Endothelial cell (in vitro differentiated cells): ENCODE measurements around the gene SMYD2. TPM values are rescaled to one million over a fixed set of nuclear protein-coding genes. Genes with fewer than 3 reads are reported as not detected.

Experiments used
- DNase-seq: peaks from one replicate; pipeline ENCODE4 v3.0.0; 2021; ENCODE audit warnings: low spot score
- H3K27ac Mint-ChIP-seq: one replicate; pipeline ENCODE4 v1.8.0; 2021; ENCODE audit warnings: mixed read lengths, inconsistent platforms; ENCODE audit not compliant: unreplicated experiment
- H3K27me3 Mint-ChIP-seq: one replicate; pipeline ENCODE4 v1.8.0; 2021; ENCODE audit warnings: mild to moderate bottlenecking, moderate library complexity, mixed read lengths, inconsistent platforms; ENCODE audit not compliant: unreplicated experiment
- H3K36me3 Mint-ChIP-seq: one replicate; pipeline ENCODE4 v1.8.0; 2021; ENCODE audit warnings: mild to moderate bottlenecking, low read depth, mixed read lengths, inconsistent platforms; ENCODE audit not compliant: unreplicated experiment
- H3K4me1 Mint-ChIP-seq: one replicate; pipeline ENCODE4 v1.8.0; 2021; ENCODE audit warnings: mild to moderate bottlenecking, mixed read lengths, inconsistent platforms; ENCODE audit not compliant: unreplicated experiment
- H3K4me3 Mint-ChIP-seq: one replicate; pipeline ENCODE4 v1.8.0; 2021; ENCODE audit warnings: mild to moderate bottlenecking, mixed read lengths, inconsistent platforms; ENCODE audit not compliant: unreplicated experiment
- H3K9me3 Mint-ChIP-seq: one replicate; pipeline ENCODE4 v1.8.0; 2021; ENCODE audit warnings: mixed read lengths, inconsistent platforms; ENCODE audit not compliant: unreplicated experiment
- CTCF ChIP-seq: fragments of 200-600 bp; sonication (generic); IDR thresholded peaks from one replicate; pipeline ENCODE4 v1.5.0; 2021; ENCODE audit warnings: antibody characterized with exemption; ENCODE audit not compliant: unreplicated experiment
- total RNA-seq: library from RNA; stranded (reverse); fragmentation: NEBNext Ultra II Directional; extraction: Animal tissue kit (Norgen Biotek cat#: 25700); gene quantifications from one replicate; pipeline ENCODE4 v1.2.1, GENCODE V29; 2021; ENCODE audit not compliant: unreplicated experiment

SMYD2 gene
- total RNA-seq, 1 donor from 2014 or later = 44.1 TPM

- no peak for TF ChIP-seq CTCF
- no peaks in the 10 kb centered on the region for H3K4me1 Mint-ChIP-seq
- no peak overlapping the region for H3K27ac Mint-ChIP-seq
- H3K9me3 Mint-ChIP-seq = no peaks in the 10 kb centered on the region
- peaks cover 21% of the 10 kb centered on the region for H3K36me3 Mint-ChIP-seq
- no peak for DNase-seq
- H3K4me3 Mint-ChIP-seq = no peak overlapping the region
- no peaks in the 10 kb centered on the region for H3K27me3 Mint-ChIP-seq
Measured at GRCh38 chr1:214385428-214385827, 104.5 kb downstream of the SMYD2 start.

GRCh38 chr1:214386333-214386732 lies 105.4 kb downstream of the SMYD2 start:
- peaks cover 16% of the 10 kb centered on the region for H3K36me3 Mint-ChIP-seq
- H3K4me3 Mint-ChIP-seq = no peak overlapping the region
- no peak overlapping the region for H3K27ac Mint-ChIP-seq
- H3K4me1 Mint-ChIP-seq = no peaks in the 10 kb centered on the region
- no peak for TF ChIP-seq CTCF
- no peaks in the 10 kb centered on the region for H3K27me3 Mint-ChIP-seq
- H3K9me3 Mint-ChIP-seq = no peaks in the 10 kb centered on the region
- DNase-seq = no peak
